WI38 (cell line): ENCODE results near the gene IL15.
"Not testable (repeated sequence)": the region's sequence is repeated elsewhere in the genome, so short reads cannot be mapped to it uniquely, and the experiment has no call there.

ENCODE experiments used
- H3K4me3 ChIP-seq: 2 replicates; pipeline ENCODE4 v1.5.1; 2011; ENCODE audit warnings: low read depth, mild to moderate bottlenecking, control low read depth, low read length
- CTCF ChIP-seq: IDR thresholded peaks from 2 replicates; pipeline ENCODE4 v1.5.1; 2012; ENCODE audit warnings: low read depth, mild to moderate bottlenecking, control low read depth, low read length

IL15 gene

GRCh38 chr4:141721174-141721573 lies 84.8 kb downstream of the IL15 start:
- TF ChIP-seq CTCF, result no peak

GRCh38 chr4:141724646-141725045 lies 88.3 kb downstream of the IL15 start:
- H3K4me3 ChIP-seq, result no peak overlapping the region
- TF ChIP-seq CTCF, result no peak

More at GRCh38 chr4:141721174-141721573, 84.8 kb downstream of the IL15 start:
- no peak overlapping the region for H3K4me3 ChIP-seq

- H3K4me3 ChIP-seq, result no peak overlapping the region
- TF ChIP-seq CTCF, result no peak
Observed at GRCh38 chr4:141727420-141727819, 91.0 kb downstream of the IL15 start.

GRCh38 chr4:141730805-141731204 lies 94.4 kb downstream of the IL15 start:
- H3K4me3 ChIP-seq, result no peak overlapping the region
- TF ChIP-seq CTCF, result no peak

GRCh38 chr4:141731481-141731880 lies 95.1 kb downstream of the IL15 start:
- no peak for TF ChIP-seq CTCF
- H3K4me3 ChIP-seq, result no peak overlapping the region

GRCh38 chr4:141739636-141740035 lies 103.3 kb downstream of the IL15 start:
- no peak overlapping the region for H3K4me3 ChIP-seq
- no peak for TF ChIP-seq CTCF

- TF ChIP-seq CTCF, result no peak
- no peak overlapping the region for H3K4me3 ChIP-seq
Observed at GRCh38 chr4:141746026-141746425, 109.6 kb downstream of the IL15 start.

- H3K4me3 ChIP-seq, result not testable (repeated sequence)
Observed at GRCh38 chr4:141751806-141752205, 115.4 kb downstream of the IL15 start.
